HuH-7.5 (cell line): ENCODE results near the gene SRBD1.

Experiments used
- DNase-seq: peaks from one replicate; pipeline ENCODE4 v3.0.0; 2011; ENCODE audit warnings: low spot score

The SRBD1 gene

DNA sequence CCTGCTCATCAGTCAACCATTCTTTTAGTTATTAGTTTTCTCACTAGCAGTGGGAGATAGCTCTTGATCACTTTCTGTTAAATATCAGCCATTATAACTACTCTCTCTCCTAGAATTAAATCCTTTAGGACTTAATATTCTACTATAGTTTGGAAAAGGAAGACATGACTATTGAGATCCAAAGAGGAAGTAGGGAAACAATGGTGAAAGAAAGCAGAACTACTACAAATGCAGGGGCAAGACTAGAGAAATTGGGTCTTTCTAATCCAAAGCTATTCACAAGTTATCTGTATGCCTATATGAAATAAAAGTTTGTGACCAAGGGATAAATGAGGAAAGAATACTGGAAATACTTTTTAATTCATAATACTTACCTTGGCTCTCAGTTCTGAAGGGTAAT, 65.1 kb downstream of the SRBD1 start:
- no peak for DNase-seq

DNA sequence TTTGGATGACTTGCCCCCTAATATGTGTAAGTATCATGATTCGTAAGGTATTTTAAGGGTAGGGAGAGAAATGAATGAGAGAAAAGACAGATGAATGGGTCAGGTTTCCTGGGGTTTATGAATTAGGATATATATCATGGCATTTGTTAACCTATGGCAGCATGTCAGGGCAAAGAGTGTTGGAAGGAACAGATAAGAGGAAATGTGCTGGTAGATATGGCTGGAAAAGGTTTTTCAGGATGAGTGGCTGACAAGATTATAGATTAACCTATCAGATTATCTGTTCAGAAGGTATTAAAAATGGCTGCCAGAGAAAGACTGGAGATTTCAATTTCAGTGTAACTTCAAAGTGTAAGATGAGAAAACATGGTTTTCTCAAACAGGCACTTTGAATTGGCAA, 67.8 kb downstream of the SRBD1 start:
- DNase-seq: no peak

- no peak for DNase-seq
Measured at GRCh38 chr2:45542013-45542412, 69.1 kb downstream of the SRBD1 start.

DNA sequence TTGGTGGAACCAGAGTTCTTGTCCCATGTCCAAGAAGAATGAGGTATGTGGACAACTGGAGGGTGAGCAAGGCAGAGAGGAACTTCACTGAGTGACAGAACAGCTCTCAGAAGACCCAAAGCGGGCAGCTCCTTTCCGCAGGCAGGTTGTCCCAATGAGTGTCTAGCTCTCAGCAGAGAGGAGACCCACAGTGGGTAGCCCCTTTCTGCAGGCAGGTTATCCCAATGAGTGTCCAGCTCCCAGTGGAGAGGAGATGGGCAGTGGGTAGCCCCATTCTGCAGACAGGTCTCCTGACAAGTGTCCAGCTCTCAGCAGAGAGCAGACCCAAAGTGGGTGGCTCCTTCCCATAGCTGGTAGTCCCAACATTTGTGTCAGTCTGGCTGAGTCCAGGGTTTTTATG, 69.6 kb downstream of the SRBD1 start:
- no peak for DNase-seq

- DNase-seq: no peak
Measured at GRCh38 chr2:45540942-45541341, 70.1 kb downstream of the SRBD1 start.

DNA sequence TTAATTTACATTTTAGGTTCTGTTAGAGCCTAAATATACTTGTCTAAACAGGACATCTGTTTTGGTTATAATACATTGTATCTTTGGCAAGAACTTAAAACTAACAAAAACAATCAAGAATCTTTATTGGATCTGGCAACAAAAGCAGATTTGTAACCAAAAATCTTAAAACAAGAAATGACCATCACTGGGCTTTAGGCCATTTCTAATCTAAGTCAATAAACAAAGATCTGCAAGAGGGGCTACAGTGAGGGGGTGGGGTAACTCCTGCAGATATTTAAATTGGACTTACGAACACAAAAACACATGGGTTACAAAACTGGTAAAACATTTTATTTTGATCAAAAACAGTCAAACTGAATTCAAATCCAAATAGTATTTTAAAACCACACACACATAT, 77.3 kb downstream of the SRBD1 start:
- DNase-seq: no peak

DNA sequence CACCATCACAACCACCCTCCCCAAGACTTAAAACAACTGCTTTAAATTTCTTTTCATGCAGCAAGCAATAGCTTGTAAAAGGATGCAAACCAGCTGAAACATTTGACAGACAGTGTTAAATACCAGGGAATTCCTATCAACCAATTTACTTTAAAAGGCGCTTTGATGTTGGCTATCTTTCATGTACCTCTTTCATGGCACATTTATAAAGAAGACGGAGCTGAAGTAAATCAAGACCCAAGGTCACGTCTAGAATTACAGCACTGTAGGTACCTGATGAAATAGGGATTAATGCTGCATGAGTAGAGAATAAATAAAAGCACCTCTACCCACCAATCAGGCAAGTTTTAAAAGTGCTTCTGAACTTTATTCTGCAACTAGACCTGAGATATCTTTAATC, 78.9 kb downstream of the SRBD1 start:
- no peak for DNase-seq

DNA sequence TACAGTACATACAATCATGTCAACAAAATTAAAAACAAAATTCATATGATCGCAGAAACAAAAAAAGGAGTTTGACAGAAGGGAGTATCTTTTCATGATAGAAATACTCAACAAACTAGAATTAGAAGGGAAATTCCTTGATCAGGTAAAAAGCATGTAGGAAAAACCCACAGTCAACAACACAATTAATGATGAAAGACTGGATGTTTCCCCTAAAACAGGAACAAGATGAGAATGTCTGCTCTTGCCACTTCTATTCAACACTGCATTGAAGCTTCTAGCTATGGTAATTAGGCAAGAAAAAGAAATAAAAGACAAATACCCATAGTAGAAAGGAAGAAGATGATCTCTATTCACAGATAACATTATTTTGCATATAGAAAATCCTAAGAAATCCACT, 87.1 kb downstream of the SRBD1 start:
- no peak for DNase-seq

GRCh38 chr2:45518546-45518945, 92.5 kb downstream of the SRBD1 start:
- no peak for DNase-seq

DNA sequence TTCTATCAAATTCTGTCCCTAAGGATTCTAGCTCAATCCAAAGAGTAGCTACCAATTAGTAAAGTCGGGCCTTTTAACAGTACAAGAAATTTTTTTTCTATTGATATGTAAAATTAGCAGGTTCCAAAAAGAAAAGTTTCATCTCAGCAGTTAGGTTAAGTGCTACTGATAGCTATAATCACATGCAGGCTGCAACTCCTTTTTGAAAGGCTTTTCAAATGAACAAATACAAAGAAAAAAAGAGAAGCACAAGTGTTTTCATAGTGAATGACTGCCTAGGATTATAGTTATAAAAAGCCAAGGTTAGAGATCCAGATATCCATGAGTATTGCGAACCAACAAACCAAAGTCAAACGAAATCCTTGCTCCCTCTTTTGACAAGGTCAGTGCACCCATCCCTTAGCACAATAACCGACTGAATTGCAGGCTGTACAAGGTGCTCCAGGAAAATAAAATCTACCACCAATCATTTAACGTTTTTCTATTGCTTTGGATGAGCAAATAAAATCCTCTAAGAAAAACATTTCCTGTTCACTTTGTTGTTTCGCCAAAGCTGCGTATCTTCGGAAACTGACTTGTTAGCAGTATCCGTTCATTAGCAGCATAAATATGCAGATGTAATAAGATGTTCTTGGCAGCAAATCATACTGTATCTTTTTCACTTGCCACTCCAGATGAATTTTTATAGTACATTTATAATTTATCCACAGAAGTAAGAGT, 100.2 kb downstream of the SRBD1 start:
- no peak for DNase-seq

DNA sequence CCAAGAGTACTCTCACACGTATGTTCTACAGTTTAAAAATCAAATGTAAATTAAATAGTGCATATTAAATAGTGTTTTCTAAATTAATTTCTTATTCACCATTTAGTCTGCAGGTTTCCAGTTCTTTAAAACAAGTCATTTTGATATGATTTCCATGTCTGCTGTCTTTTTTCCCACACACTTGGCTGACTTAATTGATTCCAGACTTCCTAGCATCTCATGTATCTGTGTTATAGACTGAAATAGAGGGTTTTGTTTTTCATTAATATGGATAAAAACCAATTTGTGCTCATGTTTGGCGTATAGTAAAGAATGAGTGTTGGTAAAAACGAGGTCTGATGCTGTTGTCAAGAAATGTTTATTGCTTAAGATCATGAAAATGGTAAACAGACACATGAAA, 104.3 kb downstream of the SRBD1 start:
- DNase-seq: no peak

DNA sequence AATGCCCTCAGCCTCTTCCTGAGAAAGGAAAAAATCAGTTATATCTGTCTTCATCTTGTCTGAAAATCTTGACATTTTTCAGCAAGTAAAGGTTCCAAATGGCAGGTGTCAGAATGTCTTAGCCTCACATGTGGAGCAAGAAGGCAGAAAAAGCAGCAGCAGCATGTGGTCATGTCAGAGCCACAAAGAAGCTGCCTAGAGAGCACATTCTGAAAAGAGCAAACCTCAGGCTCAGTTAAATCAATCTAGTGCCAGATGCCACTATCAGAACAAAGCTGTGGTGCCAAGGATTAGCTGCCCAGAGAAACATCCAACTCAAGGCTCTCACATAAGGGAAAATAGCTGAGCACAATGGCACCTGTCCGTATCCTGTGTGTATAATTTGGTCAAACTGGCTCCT, 105.9 kb downstream of the SRBD1 start:
- no peak for DNase-seq

GRCh38 chr2:45498661-45499550, 112.2 kb downstream of the SRBD1 start:
- DNase-seq: no peak

- no peak for DNase-seq
Measured at GRCh38 chr2:45497355-45497754, 113.7 kb downstream of the SRBD1 start.

DNA sequence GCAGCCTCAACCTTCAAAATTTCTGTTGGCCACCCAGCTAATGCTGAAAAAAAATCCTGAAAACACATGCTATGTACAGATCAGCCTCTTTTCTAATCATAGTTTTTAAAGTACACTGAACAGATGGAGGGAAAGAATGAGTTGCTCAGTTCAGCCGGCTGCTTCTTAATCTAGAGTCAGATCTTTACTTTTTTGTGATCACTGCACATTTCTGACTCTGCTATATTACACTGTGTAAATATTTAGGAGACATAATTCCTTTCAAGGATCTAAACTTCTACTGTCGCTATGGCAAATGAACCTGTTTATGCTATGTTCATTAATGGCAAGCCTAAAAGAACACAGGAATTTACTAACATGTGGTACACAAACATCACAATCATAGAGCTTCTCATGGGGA, 114.2 kb downstream of the SRBD1 start:
- DNase-seq: no peak

DNA sequence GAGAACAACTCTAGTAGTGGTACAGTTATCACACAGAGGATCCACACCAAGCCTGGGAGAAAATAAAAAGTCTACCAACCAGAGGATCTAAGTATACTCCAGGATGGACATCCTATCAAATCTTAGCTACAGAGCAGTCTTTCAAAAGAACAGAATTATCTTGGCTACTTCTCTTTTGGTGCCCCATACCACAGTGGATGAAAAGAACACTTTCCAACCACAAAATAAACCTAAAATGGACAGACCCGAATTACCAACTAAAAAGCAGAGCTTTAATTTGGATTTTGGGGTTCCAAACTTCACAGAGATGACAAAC, 116.1 kb downstream of the SRBD1 start:
- DNase-seq: no peak

GRCh38 chr2:45494275-45494977, 116.6 kb downstream of the SRBD1 start:
- peak; percentile 9 for DNase-seq

- DNase-seq: no peak
Measured at GRCh38 chr2:45484965-45485364, 126.1 kb downstream of the SRBD1 start.

- no peak for DNase-seq
Measured at GRCh38 chr2:45483997-45484396, 127.1 kb downstream of the SRBD1 start.

DNA sequence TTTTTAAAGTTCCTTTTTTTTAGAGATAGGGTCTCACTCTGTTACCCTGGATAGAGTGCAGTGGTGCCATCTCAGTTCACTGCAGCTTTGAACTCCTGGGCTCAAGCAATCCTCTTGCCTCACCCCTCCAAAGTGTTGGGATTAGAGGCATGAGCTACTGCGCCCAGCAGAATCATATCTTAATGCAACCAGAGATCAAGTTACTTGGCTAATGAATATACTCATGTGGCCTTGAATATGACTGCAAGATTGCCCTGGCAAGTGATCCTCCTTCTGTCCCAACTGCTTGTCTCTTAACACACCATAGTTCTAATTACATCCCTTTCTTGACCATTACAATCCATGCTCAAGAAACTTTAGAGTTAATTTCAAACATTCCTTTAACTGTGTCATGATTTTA, 133.5 kb downstream of the SRBD1 start:
- DNase-seq: no peak

DNA sequence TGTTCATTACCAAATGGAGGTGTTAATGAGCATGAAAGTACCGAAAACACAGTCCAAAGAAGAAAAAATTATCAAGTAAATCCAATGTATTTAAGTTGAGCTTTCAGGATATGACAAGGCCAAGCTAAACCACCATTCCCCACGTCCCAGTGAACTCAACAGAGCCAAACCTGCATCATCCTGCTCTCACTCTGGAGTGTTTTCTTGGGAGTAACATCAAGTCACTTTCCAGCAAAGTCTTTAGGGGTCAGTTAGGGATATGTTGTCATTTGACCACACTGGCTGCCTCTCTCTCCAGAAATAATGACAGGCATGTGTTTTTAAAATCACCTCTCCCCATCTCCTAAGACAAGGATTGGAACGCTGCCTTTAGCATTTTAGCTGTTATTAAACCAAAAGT, 140.5 kb downstream of the SRBD1 start:
- no peak for DNase-seq

DNA sequence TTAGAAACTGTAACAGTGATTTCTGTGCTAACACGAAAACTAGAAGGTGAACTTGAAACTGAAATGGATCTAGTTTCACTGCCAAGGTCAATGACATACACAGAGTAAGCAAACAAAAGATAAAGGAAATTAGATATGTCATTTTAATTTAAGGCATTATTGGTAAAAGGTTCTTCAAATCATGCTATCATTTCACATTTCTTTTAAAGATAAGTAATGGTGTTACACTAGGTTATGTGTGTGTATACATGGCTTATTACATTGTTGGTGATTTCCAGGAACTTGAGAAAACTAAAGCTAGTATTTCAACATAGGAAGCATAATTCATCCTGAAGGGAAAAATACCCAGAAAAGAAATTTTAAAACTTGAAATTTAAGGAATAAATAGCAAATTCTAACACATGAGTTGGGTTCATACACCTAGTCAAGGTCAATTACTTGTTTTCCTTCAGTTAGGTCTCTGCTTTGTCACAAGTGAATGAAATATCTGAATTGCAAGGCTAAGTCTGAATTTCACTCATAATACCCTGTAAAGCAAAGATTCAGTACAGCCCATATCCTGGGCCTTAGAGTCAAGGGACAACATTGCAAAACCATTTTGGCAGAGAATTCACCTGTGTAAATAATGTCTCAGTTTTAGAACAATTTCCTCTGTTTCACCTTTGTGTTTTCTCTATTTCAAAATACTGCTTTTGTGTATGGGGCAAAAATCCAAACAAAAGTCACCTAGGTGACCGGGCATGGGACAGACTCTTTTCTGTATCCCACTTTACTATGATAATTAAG, 141.6 kb downstream of the SRBD1 start:
- no peak for DNase-seq
